HG03432 (cell line): ENCODE data around the gene SLC15A2.
"Not testable (repeated sequence)": the region's sequence is repeated elsewhere in the genome, so short reads cannot be mapped to it uniquely, and the experiment has no call there.

ENCODE experiments used
- ATAC-seq: cut with Tn5 transposase; IDR thresholded peaks from one replicate; pipeline ENCODE4 v1.9.1; 2021; ENCODE audit warnings: mild to moderate bottlenecking, moderate library complexity; ENCODE audit not compliant: unreplicated experiment

The SLC15A2 gene, protein sequence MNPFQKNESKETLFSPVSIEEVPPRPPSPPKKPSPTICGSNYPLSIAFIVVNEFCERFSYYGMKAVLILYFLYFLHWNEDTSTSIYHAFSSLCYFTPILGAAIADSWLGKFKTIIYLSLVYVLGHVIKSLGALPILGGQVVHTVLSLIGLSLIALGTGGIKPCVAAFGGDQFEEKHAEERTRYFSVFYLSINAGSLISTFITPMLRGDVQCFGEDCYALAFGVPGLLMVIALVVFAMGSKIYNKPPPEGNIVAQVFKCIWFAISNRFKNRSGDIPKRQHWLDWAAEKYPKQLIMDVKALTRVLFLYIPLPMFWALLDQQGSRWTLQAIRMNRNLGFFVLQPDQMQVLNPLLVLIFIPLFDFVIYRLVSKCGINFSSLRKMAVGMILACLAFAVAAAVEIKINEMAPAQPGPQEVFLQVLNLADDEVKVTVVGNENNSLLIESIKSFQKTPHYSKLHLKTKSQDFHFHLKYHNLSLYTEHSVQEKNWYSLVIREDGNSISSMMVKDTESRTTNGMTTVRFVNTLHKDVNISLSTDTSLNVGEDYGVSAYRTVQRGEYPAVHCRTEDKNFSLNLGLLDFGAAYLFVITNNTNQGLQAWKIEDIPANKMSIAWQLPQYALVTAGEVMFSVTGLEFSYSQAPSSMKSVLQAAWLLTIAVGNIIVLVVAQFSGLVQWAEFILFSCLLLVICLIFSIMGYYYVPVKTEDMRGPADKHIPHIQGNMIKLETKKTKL

DNA sequence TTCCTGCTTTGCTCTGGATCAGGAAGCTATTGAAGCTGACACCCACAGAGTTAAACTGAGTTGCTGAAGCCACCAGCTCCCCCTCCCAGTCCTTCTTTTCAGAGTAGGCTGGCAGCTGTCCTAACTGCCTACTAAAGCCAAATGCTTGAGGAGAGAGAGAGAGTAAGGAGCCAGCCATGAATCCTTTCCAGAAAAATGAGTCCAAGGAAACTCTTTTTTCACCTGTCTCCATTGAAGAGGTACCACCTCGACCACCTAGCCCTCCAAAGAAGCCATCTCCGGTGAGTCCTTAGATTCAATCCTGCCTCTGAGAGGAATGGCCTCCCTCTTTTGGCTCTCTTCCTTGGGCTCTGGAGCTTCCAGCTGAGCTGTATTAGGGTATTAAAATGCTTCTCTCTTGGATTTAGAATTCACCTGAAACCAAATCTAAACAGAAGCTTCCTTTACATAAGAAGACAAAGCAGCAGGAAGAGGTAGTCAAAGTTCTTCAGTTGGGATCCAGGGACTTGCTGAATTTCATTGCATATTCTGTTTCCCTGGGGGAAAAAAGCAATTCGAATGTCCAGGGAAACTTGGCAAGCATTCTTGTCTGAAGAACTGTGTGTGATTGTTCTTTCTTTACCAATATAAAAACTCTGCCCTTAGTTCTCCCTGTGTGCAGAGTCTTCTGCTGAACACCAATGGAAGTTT lies at the start of gene SLC15A2:
SLC15A2 (plus strand) TSS at position 101 of the 690 bp plus-strand sequence; CDS start at position 177, 76 bp downstream.
- no peak for ATAC-seq

DNA sequence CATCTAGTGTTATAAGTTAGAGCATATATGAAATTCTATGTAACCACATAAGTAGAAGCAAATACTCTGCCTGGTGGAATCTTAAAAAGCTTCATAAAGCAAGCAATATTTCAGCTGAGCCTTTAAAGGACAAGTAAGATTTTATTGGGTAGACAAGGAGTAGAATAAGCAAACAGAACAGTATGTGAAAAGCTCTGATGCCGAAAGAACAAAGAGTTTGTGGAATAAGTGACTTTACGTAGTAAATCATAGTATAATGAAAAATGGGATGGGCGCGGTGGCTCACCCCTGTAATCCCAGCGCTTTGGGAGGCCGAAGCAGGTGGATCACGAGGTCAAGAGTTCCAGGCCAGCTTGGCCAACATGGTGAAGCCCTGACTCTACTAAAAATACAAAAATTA lies 49.3 kb upstream of the SLC15A2 start:
- ATAC-seq, result no peak

DNA sequence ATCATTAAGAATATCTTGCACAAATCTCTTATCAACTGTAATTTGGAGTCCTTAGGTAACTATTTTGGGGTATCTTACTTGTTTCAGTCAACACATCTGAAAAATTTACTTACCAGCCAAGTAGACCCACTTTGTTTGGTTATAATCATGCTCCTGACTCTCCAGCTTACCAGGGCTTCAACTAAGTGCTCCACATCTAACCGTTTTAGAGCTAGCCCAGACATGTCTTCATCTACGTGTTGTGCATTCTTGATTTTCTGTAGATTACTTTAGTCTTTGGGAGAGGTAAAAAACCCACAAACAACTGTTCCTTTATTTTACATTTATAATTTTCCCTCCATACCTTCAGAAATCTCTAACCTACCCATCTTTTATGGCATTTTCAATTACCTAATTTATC lies 41.9 kb upstream of the SLC15A2 start:
- no peak for ATAC-seq

DNA sequence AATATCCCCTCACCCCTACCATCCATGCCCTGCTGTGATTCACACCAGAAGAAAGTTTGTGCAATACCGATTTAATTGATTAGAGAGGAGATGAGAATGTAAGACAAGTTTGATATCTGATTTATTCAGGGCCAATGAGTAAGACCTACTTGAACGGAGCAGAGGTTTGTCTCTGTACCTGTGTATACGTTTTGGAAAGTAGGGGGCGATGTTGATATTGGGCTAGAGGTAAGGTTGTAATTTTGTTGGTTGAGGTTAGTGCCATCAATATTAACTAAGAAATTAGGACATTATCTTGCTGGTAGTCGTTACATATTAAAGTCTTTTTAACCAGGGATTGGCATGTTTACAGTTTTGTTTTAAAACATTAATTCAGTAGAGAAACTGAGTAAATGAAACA lies 38.6 kb upstream of the SLC15A2 start:
- ATAC-seq, result no peak

DNA sequence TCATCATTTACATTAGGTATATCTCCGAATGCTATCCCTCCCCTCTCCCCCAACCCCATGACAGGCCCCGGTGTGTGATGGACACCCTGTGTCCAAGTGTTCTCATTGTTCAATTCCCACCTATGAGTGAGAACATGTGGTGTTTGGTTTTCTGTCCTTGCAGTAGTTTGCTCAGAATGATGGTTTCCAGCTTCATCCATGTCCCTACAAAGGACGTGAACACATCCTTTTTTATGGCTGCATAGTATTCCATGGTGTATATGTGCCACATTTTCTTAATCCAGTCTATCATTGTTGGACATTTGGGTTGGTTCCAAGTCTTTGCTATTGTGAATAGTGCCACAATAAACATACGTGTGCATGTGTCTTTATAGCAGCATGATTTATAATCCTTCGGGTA lies 36.4 kb upstream of the SLC15A2 start:
- ATAC-seq, result not testable (repeated sequence)

DNA sequence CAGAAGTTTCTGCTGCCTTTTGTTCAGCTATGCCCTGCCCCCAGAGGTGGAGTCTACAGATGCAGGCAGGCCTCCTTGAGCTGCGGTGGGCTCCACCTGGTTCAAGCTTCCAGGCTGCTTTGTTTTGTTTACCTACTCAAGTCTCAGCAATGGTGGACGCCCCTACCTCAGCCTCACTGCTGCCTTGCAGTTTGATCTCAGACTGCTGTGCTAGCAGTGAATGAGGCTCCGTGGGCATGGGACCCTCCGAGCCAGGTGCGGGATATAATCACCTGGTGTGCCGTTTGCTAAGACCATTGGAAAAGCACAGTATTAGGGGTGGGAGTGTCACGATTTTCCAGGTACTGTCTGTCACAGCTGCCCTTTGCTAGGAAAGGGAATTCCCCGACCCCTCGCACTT lies 31.0 kb upstream of the SLC15A2 start:
- ATAC-seq, result not testable (repeated sequence)

DNA sequence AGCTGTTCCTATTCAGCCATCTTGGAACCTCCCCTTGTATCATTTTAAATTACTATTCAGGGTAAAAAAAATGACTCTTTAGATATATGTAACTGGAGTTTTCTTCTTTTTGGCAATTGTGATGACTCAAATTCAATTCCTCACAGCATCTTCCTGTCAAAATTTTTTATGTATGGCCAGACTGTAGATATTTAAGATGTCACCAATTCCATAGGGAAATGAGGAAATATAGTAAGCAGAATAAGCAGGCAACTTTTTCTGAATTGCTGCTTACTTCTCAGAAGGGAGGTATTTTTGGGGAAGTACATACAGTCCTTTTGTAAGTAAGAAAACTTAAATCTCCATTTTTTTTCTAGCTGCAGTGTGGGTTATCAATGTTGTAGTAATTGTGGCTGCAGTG lies 30.4 kb upstream of the SLC15A2 start:
- no peak for ATAC-seq

DNA sequence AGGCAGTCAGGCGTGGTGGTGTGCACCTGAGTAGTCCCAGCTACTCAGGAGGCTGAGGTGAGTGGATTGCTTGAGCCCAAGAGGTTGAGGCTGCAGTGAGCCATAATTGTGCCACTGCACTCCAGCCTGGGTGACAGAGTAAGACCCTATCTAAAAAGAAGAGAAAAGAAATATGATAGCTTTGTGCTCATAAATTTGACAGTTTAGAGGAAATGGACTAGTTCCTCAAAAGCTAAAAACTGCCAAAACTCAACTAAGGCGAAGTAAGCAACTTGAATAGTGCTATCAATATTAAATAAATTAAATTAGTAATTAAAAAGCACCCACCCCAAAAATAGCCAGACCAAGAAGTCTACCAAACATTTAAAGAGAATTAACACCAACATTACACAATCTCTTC lies 24.5 kb upstream of the SLC15A2 start:
- no peak for ATAC-seq

DNA sequence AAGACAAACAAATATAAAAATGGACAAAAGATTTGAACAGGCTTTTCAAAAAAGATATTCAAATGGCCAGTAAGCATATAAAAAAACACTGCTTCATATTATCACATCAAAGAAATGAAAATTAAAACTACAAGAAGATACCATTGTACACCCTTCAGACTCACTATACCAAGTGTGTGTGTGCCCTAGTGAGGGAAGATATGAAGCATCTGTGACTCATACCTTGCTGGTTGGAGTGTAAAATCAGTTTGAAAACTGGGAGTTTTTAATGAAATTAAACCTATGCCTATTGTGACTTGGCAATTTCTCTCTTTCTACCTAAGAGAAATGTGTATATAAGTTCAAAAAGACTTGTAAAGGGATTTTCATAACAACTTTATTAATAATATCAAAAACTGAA lies 23.5 kb upstream of the SLC15A2 start:
- ATAC-seq, result no peak

DNA sequence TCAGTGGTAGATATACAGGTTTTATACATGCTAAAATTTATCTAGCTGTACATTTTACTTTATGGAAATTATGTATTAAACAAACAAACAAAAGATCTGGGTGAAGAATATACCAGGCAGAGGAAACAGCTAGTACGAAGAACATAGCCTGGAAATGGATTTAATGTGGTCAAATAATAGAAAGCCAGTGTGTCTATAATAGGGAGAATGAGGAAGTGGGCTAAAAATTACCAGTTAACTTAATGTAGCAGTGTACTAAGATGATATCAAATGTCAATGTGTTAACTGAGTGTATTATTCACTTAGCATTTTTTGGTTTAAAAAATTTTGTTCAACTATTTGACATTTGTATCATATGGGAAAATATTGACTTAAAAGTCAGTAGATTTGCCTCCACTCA lies 22.8 kb upstream of the SLC15A2 start:
- ATAC-seq, result no peak

DNA sequence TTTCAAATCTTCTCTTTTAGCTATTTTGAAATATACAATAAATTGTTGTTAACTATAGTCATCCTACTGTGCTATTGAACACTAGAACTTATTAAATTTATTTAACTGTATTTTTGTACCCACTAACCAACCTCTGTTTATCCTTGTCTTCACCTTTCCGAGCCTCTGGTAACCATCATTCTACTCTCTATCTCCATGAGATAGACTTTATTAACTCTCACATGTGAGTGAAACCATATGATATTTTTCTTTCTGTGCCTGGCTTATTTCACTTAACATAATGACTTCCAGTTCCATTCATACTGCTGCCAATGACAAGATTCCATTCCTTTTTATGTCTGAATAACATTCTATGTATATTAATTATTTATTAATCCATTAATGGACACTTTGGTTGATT lies 15.8 kb upstream of the SLC15A2 start:
- ATAC-seq, result no peak

DNA sequence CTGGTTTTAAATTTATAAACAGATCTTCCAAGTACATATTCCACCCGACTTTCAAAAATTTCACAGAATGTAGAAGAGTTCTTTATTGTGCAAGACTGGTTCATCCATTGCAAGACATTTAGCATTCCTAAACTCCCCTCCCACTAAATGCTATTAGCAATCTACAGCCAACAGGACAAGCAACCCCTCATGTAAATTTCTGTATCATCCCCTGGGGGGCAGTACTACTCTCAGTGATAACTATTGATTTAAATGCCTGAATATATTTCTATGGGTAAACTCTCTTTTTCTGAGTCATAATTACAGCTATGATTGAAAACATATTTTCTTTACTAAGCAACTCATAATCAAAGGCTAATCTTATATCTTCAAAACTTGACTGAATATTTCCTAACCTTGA lies 10.7 kb upstream of the SLC15A2 start:
- no peak for ATAC-seq

DNA sequence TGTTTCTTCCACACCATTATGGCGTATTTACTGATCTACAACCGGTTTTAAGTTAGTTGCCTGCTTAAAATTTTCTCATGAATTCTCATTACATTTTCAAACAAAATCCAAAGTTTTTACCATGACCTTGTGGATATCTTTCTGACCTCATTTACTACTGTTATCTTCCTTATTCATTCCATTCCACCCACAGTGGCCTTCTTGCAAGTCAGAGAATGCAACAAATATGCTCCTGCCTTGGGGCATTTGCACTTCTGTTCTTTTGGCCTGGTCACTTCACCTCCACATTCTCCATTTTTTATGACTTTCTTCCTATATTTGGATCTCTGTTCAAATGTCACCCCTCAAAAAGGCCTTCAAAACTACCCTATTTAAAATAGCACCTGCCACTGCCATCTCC lies 8.8 kb upstream of the SLC15A2 start:
- ATAC-seq, result no peak

DNA sequence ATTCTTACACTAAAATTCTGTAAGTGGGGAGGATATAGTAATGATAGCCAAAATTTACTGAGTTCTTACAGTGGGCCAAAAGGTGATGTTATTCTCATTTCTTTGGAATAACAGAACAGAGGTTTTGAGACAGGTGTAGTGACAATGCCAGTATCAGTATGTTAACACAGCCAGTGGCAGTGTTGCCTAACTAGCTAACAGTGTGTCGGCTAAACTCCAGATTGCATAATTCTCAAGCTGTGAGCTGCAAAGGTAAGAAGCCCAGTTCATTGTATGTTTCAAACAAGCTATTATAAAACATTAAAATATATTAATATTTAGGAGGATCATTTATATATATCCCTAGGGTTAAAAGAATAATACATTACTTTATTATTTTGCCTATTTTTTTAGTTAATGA lies 920 bp downstream of the SLC15A2 start:
- no peak for ATAC-seq

DNA sequence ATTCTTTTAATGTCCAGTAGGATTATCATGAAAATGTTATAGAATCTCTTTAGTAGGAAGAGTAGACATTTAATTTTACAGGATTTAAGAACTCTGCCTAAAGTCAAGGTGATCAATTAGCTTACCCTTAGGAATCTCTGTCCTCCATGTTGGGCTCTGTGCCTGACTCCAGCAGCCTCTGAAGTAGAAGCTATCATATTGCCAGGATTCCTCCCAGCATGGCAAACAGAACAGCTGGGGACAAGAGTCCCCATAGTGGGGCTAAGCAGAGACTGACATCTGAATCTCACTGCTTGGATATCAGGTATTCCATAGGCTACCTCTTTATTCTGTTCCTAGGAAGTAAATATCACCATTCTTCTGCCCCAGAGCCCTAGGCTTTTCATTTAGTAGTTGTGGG lies 1.5 kb downstream of the SLC15A2 start:
- ATAC-seq, result no peak

DNA sequence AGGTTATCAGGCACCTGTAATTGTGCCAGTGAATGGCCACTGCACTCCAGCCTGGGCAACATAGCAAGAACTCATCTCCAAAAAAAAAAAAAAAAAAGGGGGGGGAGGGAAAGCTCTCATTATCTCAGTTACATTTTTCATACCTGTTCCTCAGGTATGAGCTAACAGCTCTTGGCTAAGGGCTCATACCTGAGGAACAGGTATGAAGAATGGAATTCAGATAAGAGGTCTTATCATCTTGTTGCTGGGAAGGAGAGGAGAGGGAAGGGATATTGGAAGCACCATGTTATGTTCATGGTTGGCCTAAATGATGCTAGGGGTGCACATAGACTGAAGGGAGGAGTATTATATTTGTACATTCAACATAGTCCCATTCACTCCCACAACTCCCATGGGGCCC lies 2.6 kb downstream of the SLC15A2 start:
- ATAC-seq, result no peak

DNA sequence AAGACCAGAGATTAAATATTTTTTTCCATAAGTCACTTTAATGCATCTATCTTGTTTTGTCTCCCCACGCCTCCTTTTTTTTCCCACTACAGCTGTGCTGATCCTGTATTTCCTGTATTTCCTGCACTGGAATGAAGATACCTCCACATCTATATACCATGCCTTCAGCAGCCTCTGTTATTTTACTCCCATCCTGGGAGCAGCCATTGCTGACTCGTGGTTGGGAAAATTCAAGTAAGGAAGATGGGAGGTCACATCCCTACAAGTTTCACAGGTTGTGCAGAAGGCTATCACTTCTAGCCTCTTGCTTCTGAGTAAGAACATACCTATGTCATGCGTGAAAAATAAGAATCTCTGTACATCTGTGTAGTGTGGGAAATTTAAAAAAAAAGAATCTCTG lies 3.1 kb downstream of the SLC15A2 start:
- no peak for ATAC-seq

DNA sequence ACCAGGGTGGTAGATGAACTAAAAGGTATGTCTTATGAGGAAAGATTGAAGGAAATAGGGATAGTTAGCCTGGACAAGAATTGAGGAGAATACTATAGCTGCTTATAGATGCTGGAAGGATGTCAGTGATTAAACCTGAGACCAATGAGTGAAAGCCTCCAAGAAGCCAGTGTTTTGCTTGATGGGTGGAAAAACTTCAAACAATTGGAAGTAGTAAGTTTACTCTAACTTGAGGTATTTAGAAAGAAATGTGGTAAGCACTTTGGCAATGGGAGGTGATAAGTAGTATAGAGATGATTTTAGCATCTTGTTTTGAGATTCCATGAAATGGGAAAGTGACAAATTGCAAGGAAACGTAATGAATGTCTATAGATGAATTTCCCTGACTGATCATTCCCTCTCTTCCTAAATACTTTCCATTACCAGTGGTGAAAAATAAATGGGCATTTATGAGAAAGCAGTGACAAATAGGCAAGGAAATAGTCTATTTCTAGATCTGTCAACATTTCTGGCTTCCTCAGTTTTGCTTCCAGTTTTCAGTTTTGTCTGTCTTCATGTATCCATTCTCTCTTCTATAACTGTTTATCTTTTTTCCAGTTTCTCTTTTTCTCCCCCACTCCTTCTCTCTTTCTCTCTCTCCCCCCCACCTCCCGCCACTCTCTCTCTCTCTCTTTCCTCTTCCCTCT lies 19.2 kb downstream of the SLC15A2 start:
- ATAC-seq, result no peak

DNA sequence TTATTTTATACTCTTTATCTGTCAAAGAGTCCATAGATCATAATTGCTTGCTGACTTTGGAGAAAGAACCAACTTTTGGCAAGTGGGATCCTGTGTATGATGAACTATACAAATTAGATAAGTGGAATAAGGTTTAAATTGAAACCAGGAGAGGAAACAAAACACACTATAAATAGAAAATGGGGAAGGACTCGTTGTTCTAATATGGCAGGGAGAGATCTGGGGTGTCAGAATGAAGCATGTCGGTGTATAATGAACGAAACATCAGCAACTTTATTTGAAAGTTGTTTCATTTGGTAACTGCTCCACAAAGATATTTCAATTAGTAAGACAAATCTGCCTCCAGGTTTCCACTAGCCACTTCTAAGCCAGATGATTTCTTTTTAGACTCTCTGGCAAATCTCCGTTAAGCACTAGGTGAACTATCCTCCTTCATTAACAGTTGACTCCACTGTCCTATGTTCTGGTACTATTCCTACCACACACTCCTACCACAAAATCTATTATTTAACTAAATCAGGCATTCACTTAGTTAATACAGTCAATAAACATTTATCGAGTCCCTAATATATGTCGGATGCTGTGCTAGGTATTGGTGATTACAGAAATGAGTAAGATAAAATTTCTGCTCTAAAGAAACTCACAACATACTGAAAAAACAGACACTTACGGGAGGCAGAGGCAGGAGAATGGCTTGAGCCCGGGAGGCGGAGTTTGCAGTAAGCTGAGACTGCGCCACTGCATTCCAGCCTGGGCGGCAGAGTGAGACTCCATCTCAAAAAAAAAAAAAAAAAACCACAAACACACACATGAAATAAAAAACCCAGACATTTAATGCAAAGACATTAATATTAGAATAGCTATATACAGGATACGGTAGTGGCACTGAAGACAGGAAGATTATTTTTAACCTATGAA lies 20.1 kb downstream of the SLC15A2 start:
- no peak for ATAC-seq

DNA sequence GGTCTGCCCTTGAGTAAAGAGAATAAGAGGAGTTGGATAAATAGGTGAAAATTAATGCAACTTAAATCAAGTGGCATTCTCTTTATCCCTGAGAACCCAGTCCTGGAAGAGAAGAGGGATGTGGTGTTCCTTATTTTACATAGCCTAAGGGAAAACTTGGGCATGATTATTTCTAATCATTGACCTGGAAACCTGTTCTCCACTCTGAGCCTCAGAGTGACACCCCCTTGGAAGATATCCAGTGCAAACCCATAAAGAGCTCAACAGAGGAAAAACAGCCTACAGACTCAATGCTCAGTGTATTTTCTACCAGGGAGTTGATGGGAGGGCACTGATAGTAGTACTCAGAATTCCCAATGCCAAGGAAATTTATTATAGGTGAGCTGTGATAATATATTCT lies 22.0 kb downstream of the SLC15A2 start:
- no peak for ATAC-seq
